Astrocyte of the cerebellum (primary cell): ENCODE measurements around the gene SWT1.

Source experiments
- DNase-seq: peaks from one replicate; pipeline ENCODE4 v3.0.0-alpha.2; 2011; ENCODE audit warnings: low read depth
- H3K4me3 ChIP-seq: 2 replicates; pipeline ENCODE4 v1.5.1; 2011; ENCODE audit warnings: mild to moderate bottlenecking, low read depth, low read length, moderate library complexity
- CTCF ChIP-seq: IDR thresholded peaks from 2 replicates; pipeline ENCODE4 v1.5.1; 2012; ENCODE audit warnings: low read length, low read depth, moderate library complexity, mild to moderate bottlenecking; ENCODE audit errors: missing control alignments
- in situ Hi-C: cut with HindIII; loops from 2 replicates; pipeline ENCODE4 v1.10.0; 2017; ENCODE audit warnings: low sequenced_read_pairs

Gene SWT1

GRCh38 chr1:185267301-185267700, 110.3 kb downstream of the SWT1 start:
- DNase-seq = no peak
- no peak overlapping the region for H3K4me3 ChIP-seq
- in situ Hi-C loops = no loop called here
- no peak for TF ChIP-seq CTCF

GRCh38 chr1:185267701-185268100, 110.7 kb downstream of the SWT1 start:
- in situ Hi-C loops = no loop called here

GRCh38 chr1:185268352-185268751, 111.4 kb downstream of the SWT1 start:
- no peak overlapping the region for H3K4me3 ChIP-seq
- DNase-seq = no peak
- no peak for TF ChIP-seq CTCF
- in situ Hi-C loops = no loop called here

More at GRCh38 chr1:185267701-185268100, 110.7 kb downstream of the SWT1 start:
- no peak overlapping the region for H3K4me3 ChIP-seq
- no peak for TF ChIP-seq CTCF
- DNase-seq = no peak

- in situ Hi-C loops = no loop called here
- no peak overlapping the region for H3K4me3 ChIP-seq
- no peak for TF ChIP-seq CTCF
- no peak for DNase-seq
Measured at GRCh38 chr1:185271921-185272320, 115.0 kb downstream of the SWT1 start.

GRCh38 chr1:185279571-185279970, 122.6 kb downstream of the SWT1 start:
- no peak for TF ChIP-seq CTCF
- H3K4me3 ChIP-seq = no peak overlapping the region
- peak; percentile 19 for DNase-seq
- in situ Hi-C loops = no loop called here

- no peak overlapping the region for H3K4me3 ChIP-seq
- no peak for TF ChIP-seq CTCF
- DNase-seq = no peak
- in situ Hi-C loops = no loop called here
Measured at GRCh38 chr1:185280589-185280988, 123.6 kb downstream of the SWT1 start.

GRCh38 chr1:185281245-185281644, 124.3 kb downstream of the SWT1 start:
- in situ Hi-C loops = no loop called here
- no peak for TF ChIP-seq CTCF
- no peak overlapping the region for H3K4me3 ChIP-seq
- DNase-seq = no peak
